HG02885 (cell line): ENCODE measurements around the gene HNRNPK.
"Not testable (repeated sequence)": the region's sequence is repeated elsewhere in the genome, so short reads cannot be mapped to it uniquely, and the experiment has no call there.

Source experiments
- ATAC-seq: cut with Tn5 transposase; IDR thresholded peaks from one replicate; pipeline ENCODE4 v1.9.1; 2021; ENCODE audit warnings: mild to moderate bottlenecking; ENCODE audit not compliant: unreplicated experiment, poor library complexity

The HNRNPK gene

DNA sequence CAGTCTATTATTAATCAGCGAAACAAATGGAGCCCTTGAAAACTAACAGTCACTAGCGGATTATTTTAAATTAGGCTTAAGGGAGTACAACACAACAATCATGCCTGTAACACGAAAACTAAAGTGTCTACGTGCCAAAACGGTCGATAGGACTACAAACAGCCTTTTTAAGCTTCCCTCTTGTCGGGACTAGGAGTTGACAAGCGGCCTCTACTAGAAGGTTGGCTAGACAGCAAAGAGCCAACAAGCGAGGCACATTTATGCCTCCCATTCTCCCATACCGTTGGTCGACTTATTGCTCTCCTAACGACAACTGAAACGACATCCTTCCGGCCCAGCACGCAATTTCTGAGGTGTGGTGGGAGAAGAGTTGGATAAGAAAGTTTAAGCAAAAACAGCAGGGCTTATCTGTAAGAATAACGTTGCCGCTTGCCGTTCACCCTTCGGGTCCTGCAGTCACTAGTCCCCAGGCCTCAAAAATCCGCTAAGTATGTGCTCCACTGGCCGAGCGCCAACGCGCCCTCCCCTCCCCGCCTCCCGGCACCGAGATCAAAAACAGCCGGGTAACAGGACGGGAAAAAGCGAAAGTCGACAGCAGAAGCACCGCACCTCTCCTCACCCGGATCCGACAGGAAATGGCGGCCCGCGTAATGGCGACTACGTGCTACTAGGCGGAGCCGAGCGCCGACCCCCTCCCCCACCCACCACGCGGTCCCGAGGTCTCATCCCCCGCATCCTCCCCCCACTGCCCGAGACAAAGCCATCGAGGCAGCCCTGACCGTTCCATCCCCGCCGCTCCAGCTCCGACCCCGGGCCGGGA, 813 bp downstream of the HNRNPK start:
- peak; percentile 29 for ATAC-seq

DNA sequence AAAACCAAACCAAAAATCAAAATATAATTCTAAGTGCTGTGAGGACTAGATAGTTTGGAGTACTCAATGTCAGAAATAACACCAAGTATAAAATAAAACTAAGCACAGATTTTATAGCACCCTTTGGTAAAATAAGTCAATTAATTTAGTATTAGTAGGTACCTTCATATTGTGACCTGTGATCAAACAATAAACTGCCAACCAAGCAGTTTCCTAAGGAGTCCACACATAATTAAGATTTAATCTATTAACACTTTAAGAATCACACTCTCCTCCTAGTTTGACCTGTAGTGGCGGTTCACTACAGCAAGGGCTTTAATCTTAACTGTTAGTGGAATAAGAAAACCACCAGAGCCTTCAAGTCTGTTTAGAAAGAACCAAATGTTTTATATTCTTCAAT, 2.8 kb downstream of the HNRNPK start:
- ATAC-seq, result no peak

DNA sequence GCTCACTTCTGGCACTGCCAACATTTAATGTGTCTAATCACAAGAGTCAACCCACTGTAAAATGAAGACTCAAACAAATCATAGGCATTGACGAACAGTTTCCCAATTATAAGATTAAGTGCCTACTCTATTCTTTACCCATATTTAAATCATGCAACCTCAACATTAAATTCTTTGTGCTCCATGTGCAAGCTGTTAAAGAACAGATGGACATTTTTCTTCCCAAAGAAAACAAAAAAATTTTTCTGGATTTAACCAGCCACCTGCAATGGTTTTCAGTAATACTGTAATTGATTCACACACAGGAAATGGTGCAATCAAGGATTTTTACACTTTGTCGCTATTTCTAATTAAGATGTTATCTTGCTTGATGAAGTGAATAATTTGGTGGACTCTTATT, 3.6 kb downstream of the HNRNPK start:
- no peak for ATAC-seq

DNA sequence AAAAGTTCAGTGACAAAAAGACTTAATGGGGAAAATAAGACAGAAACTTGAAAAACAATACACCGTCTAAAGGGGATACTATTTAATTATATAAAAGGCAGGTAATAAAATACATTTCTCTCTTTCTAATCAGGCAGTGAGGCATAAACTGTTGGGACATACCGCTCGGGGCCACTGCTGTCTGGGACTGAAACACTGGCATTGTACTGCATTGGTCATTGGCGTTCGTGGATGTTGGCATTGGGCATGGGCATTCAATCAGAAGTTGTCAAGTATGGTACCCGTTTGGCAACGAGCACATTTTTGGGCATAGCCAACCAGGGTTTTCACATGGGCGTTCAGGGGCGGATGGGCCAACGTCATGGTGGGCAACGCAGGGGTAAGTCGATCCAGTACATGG, 4.7 kb downstream of the HNRNPK start:
- ATAC-seq, result no peak

DNA sequence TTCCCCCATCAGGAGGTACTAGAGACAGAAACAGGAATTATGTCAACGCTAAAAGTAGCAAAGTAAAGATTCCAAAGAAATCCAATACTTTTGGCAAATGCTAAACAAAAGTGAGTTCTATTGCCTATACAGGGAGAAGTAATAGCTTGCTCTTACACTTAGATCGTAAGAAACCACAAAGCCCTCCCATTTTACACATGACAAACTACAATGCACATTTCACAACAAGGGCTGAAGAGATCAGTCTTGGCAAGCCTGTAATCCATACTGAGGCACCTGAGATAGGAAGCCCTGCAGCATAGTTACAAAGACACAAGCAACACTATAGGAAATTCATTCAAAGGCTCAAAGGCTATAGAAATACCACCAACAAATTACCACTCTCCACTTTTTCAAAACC, 7.7 kb downstream of the HNRNPK start:
- ATAC-seq, result no peak

DNA sequence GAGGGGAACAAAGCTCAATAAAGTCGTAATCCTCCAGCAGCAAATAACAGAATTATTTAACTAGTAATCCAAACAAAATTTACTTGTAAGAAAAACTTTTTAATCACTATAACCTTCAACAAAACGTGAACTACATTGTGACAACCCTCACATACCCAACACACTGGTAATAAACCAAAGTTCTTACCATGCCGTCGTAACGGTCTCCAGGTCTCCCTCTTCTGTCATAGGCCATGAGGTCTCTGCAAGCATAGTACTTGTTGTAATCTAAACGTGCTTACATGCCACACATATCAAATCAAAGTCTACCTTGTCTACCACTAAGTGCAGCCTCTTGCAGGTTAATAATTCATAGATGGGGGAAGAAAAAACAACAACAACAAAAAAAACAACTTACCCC, 8.5 kb downstream of the HNRNPK start:
- no peak for ATAC-seq

DNA sequence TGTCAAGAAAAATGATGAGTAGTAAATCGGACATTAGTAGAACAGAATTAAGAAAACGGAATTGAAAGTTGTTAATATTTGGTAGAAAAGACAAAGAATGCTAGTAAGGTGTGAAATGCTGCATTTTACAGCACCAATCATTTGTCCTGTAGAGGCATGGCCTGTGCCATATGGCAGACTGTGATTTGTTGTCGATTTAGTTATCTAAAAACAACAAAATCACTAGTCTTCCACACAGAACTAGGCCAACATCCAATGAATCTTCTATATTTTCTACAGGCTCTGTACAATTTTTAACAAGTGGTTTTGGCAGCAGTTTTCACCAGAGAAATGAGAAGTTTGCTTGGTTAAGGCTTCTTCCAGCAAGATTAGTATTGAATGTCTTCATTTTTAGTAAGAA, 10.4 kb downstream of the HNRNPK start:
- ATAC-seq, result no peak

DNA sequence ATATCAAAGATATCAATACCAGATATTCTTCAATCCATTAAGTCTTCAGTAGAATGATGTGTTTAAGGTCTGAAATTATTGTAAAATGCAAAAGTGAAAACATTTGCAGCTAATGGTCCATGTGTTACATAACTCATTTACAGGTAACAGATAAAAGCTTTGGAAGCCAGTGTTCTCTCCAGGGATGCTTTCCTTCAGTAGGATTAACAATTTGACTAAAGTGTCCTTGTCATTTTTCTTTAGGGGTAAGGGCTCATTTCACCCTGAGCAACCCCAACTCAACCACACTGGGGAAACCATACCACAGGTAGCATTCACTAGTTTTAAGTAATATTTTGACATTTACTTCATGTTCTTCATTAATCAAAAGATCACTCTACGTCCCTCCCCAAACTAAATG, 12.9 kb downstream of the HNRNPK start:
- no peak for ATAC-seq

DNA sequence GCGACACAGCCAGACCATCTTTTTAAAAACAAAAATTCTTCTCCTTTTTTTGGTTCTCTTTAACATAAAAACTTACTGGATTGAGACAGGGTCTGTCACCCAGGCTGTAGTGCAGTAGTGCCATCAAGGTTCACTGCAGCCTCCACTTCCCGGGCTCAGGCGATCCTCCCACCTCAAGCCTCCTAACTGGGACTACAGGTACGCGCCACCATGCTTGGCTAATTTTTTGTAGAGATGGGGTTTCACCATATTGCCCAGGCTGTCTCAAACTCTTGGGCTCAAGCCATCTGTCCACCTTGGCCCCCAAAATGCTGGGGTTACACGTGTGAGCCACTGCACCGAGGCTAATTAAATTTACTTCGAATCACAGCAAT, 13.8 kb downstream of the HNRNPK start:
- ATAC-seq, result no peak

DNA sequence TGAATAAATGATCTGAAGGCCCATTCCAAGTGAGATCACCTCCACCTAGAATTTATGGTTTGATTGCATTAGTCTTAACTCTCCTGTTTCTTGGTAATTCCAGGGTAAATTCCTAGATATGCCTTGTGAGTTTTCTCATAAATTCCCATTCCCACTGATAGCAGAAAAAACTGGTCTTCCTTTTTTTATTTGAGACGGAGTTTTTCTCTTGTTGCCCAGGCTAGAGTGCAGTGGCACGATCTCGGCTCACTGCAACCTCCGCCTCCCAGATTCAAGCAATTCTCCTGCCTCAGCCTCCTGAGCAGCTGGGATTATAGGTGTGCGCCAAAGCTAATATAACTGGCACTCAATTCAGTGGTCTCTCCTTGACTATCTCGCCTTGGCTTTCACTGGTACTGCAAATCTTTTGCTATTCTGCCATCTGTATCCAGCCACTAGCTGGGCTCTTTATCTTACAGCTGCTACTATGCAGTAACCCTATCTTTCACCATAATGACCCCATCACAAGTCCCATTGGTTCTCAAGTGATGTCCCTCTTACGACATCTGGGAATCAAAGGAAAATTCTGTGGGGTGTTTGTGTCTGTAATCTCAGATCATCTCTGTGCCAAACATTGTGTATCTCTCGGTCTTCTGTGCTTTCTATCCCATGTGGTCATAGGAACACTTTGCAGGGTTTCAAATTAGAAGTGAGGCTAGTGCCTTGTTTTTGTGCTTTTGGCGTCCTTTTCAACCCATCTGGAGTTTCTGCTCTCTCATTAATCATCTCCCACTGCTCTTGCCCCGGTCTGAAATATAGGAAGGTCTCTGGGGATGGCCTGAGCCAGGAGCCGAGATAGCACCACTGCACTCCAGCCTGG, 14.4 kb downstream of the HNRNPK start:
- ATAC-seq, result no peak

DNA sequence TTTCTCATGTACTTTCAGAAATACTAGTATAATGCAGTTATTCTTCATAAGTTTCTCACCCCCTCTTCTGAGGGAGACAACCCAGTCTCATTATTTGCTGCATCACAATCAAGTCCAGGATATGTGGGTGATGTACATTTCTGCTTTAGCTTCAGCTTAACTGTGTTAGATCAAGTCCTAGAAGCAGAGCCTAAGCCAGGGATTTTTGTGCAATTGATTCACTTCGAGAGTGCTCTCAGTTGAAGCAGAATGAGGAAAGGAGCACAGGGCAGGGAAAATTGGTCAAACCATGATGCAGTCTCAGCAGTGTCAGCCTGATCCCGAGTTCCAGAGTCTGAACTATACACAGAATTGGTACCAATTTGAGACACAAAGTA, 15.1 kb downstream of the HNRNPK start:
- no peak for ATAC-seq

DNA sequence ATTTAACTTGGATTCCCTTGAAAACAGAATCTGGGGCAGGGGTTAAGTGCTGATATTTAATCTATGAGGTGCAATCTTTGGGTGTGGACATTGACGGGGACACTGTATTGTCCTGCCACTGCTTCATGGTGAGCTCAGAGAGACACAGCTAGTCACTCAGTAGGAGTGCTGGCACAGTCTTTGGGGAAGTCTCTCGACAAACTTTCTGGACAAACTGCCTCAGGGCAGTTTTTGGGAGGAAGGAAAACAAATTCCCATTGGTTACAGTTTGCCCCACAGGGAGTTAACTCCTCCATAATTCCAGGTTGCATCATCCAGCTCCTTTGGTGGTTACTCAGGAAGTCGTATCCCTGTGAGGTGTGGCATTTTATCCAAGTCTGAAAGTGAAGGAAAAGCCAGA, 17.9 kb downstream of the HNRNPK start:
- ATAC-seq, result no peak

DNA sequence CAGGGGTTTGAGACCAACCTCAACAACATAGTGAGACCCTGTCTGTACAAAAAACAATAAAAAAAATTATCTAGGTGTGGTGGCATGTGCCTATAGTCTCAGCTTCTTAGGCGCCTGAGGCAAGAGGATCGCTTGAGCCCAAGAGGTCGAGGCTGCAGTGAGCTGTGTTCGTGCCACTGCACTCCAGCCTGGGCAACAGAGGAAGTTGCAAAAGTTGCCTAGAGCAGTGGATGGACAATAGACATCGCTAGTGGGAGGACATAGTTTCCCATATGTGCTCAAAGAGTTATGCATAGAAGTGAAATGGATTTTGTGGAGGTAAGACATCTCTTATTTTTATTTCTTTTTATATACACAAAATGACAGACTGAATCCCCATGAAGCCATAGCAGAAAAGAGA, 19.0 kb downstream of the HNRNPK start:
- no peak for ATAC-seq

DNA sequence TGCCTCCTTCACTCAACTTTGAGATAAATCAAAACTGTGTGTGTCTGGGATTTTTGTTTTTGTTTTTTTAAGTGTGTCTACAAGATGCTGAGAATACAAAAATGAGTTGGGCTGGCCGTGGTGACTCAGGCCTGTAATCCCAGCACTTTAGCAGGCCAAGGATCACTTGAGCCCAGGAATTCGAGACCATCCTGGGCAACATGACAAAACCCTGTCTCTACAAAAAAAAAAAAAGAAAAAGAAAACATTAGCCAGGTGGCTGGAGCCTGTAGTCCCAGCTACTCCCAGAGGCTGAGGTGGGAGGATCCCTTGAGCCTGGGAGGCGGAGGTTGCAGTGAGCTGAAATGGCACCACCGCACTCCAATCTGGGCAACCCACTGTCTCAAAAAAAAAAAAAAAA, 21.0 kb downstream of the HNRNPK start:
- ATAC-seq, result no peak

DNA sequence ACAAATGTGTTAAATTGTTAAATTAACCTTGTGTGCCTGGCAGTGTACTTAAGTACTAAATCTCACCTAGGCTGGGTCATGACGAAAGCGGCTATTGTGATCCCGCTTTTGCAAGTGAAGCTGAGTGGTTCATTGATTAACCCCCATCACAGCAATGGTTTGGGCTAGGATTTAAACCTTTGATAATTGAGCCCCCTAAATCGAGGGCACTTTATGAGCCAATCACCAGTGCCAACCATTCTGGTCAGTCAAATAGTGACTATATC, 22.8 kb downstream of the HNRNPK start:
- ATAC-seq, result no peak

DNA sequence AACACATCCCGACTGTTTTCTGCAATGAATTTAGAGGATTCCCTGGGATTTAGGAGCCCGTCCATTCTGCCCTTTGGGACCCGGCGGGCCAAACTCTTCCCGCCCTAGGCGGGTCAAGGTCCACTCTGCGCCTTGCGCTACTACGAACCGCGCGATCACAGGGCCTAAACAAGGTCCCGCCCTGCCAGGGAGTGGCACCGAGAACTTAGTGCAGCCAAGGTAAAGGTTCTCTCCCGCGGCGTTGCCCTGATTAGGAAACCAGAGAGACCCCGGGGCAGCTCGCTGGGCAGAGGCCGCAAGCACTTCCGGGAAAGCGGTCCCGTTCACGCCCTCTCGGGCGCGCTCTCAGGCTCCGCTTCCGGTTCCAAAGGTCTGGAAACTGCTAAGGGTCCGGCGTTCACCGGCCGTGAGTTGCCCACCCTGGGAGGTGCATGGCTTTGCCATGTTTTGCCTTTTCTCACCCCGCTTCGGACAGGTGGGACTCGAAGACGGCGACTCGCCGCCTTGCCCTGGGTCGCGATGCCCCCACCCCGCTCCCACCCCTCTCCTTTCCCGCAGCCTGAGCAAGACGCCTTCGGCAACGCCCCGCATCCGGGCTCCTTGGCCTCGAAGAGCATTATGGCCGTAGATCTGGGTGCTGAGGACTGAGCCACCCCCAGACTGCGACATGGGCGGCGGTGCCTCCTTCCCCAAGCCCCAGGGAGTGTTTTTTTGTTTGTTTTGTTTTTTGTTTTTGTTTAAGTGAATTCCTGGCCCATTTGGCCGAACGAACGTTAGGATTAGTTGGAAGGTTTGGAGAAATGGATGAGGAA, 23.4 kb downstream of the HNRNPK start:
- peak; percentile 86 for ATAC-seq

DNA sequence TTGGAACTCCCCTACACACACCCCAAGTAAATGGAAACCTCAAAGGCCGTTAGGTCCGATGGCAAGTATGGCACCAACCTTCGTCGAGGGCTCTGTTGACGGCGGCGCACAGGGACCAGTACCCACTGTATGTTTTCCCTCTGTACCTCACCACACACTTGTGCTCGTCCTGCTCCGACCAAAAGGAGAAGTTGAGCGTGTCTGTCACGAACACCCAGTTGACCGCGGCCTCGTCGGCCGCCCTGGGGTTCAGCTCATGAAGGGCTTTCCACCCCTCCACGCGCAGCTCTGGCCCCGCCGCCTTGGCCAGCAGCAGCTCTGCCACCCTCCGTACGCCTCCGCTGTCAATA, 24.0 kb downstream of the HNRNPK start:
- ATAC-seq, result peak; percentile 71

DNA sequence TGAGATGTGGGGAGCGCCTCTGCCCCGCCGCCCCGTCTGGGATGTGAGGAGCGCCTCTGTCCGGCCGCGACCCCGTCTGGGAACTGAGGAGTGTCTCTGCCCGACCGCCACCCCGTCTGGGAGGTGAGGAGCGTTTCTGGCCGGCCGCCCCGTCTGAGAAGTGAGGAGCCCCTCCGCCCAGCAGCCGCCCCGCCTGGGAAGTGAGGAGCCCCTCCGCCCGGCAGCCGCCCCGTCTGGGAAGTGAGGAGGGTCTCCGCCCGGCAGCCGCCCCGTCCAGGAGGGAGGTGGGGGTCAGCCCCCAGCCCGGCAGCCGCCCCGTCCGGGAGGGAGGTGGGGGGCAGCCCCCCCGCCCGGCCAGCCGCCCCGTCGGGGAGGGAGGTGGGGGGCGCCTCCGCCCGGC, 31.9 kb downstream of the HNRNPK start:
- not testable (repeated sequence) for ATAC-seq

DNA sequence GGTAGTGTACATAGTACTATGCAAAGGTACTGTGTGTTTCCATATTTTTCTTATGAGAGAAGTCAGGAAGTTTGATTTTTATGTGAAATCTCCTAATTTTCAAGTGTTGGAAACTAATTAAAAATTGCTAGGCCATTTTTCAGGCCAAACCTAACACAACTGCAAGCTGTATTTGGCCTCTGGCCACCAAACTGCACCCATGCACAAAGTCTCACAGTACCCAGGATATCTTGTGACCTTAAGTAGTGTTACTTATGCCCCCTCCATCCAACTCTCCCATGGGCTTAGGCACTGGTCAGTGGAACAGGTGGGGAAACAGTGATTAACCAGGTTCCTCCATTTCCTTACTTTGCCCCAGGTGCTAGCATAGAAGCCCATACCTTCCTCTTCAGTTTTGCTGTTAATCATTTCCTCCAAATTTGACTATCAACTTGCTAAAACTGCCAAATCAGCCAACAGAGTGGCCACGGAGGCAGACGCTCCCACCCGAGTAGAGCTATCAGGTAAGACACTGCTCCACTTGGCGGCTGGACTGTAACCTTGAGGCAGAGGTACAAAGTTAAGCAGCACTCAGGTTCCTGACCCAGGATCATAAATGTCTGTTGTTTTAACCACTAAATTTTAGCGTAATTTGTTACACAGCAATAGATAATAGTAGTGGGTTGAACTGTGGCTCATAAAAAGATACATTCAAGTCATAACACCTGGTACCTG, 39.3 kb downstream of the HNRNPK start:
- ATAC-seq, result no peak

DNA sequence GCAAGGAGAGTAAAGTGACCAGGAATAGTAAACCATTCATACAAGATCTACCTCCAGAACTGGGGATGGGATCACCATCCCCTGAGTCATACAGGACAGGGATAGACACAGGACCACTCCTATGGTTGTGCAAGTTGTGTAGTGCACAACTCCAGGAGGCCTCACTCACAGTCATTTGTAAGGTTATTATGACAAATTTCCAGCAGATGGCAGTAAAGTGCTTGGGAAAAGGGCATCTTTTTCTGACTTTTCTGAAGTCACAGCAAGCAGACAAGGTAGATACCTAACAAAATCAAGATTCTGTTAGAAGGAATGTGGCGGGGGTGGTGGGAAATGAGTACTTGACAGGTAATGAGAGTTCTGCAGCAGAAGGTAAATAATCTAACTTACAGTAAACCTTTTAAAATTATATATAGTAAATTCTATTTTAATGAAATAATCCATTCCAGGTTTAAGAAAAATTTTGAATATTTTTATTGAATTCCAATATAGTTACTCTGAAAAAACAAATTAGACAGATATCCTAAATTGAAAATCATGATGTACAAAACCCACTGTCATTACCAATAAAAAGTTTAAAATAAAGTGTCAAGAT, 42.1 kb downstream of the HNRNPK start:
- no peak for ATAC-seq
